Activated CD8-positive, alpha-beta memory T cell treated with anti-CD3 and anti-CD28 coated beads, Interleukin-2, amount 50 U/mL, for 1 hour (primary cell): ENCODE data around the gene LTB.
"Not testable (repeated sequence)": the region's sequence is repeated elsewhere in the genome, so short reads cannot be mapped to it uniquely, and the experiment has no call there.

Experiments
- DNase-seq: peaks from one replicate; pipeline ENCODE4 v3.0.0-alpha.2; 2020; ENCODE audit errors: extremely low read depth

LTB gene

DNA sequence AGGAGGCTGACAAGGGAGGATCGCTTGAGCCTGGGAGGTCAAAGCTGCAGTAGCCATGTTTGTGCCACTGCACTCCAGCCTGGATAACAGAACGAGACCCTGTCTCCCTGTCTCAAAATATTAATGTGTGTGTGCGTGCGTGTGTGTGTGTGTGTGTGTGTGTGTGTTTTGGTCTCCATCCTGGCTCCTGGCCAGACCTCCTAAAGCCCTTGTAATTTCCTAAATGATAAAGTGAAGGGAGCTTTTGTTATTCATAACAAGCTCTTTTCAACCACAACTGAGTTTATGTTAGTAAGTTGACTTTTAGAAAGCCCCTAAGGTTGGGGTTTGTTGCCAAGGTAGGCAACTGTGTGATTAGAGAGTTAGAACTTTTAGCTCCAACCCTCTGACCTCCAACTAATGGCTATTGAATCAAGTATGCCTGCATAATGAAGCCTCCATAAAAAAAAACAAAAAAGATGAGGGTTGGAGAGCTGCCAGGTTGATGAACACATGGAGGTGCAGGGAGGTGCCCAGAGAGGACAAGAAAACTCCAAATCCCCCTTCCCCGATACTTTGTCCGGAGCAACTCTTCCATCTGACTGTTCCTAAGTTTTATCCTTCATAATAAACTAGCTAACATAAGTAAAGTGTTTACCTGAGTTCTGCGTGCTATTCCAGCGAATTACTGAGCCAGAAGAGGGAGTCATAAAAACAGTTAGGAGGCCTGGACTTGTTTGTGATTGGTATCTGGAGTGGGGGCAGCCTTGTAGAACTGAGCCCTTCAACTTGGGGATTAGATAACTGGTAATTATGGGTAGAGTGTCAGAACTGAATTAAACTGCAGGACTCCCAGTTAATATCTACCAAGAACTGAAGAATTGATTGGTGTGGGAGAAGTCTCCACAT, 27.5 kb upstream of the LTB start:
- no peak for DNase-seq

DNA sequence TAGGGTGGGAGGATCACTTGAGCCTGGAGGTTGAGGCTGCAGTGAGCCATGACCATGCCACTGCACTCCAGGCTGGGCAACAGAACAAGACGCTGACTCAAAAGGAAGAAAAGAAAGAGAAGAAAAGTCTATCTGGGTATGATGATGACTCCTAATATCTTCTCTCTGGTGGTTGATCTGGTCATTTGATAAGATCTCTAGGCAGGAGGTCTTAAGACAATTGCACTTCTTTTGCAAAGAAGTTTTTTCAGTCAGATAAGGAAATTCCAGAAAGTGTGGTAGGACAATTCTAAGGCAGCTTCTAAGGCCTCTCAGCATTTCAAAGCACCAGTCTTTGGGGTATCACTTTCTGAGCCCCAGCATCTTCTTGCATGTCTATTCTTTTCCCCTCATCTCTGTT, 25.1 kb upstream of the LTB start:
- no peak for DNase-seq

GRCh38 chr6:31597006-31597405, 14.8 kb upstream of the LTB start:
- DNase-seq = no peak

DNA sequence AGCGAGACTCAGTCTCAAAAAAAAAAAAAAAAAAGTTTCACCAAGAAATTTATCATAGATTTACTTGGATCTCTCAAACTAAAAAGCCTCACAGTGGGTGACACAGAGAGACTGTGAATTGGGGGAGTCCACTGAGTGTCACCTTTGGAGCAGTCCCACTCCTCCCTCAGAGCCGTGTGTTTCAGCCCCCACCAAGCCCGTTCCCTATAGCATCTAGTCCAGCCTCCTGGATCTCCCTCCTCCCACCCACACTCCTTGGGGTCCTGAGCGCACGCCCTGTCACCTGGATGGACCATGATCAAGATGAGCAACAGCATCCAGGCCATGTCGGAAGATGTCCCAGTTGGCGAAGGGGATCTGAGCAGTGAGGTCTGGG, 10.2 kb upstream of the LTB start:
- DNase-seq = no peak

DNA sequence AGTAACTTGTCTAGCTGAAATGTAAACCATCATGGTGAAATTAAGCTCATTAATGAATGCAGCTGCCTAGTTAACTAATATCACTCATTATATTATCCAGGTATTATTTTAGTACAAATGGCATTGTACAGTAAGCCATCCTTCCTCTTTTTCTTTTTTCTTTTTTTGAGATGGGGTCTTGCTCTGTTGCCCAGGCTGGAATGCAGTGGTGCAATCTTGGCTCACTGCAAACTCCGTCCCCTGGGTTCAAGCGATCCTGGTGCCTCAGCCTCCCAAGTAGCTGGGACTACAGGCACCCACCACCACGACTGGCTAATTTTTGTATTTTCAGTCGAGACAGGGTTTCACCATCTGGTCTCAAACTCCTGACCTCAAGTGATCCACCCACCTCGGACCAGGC, 8.5 kb upstream of the LTB start:
- DNase-seq = not testable (repeated sequence)

DNA sequence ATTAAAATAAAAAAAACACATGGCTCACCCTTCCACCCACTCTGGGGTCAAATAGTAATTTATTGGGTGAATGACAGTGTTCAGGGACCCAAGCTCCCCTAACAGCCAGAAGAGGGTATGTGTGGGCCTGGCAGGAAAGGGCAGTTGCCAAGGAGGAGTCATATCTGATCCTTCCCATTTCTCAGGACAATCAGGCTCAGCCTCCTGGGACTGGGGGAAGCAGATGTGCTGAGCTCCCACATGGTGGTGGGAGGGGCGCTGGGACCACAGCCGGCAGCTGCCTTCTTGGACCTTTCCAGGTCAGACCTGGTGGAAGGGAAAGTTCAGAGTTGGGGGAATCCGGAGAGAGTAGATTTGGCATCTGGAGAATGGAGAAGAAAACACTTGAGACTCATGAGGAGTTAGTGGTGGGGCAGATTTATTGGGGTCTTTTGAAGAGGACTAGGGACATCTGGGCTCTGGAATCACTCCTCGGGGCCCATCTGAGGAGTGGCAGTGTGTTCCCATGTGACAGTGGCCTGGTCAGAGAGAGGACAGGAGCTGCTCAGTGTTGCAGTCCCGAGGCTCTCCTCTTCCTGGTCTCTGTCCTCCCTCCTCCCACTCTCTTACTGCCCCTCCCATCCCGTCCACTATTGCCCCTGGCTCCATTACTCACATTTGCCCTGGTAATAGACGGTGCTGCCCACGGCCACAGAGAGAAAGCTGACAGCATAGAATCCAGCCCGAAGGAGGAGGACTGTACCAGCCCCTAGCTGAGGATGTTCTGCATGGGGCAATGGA, 6.8 kb upstream of the LTB start:
- DNase-seq = no peak

DNA sequence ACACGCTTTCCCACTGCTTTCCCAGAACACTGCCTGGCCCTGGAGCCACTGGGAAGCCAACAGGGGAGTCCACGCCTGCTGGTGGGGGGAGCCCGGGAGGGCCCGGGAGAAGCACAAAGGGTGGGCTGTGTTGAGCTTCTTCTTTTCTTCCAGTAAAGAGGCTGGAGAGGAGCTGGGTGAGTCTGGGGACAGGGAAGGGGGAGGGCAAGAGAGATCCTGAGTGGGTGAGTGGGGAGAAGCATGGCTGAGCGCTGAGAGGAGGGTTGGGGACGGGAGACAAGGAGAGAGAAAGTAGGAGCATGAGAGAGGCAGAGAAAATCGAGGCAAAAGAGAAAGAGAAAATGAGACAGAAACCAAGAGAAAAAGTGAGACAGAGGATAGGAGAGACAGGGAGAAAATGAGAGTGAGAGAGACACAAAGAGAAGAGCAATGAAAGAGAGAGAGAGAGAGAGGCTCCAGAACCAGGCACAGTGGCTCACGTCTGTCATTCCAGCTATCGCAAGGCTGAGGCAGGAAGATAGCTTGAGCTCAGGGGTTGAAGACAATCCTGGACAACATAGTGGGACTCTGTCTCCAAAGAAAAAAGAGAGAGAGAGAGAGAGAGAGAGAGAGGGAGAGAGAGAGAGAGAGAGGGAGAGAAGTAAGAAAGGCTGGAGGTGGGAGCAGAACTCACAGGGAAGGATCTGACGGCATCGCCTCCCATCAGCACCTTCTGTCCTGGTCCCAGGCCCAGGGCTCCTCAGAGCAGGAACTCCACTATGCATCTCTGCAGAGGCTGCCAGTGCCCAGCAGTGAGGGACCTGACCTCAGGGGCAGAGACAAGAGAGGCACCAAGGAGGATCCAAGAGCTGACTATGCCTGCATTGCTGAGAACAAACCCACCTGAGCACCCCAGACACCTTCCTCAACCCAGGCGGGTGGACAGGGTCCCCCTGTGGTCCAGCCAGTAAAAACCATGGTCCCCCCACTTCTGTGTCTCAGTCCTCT, 5.9 kb upstream of the LTB start:
- DNase-seq = no peak

DNA sequence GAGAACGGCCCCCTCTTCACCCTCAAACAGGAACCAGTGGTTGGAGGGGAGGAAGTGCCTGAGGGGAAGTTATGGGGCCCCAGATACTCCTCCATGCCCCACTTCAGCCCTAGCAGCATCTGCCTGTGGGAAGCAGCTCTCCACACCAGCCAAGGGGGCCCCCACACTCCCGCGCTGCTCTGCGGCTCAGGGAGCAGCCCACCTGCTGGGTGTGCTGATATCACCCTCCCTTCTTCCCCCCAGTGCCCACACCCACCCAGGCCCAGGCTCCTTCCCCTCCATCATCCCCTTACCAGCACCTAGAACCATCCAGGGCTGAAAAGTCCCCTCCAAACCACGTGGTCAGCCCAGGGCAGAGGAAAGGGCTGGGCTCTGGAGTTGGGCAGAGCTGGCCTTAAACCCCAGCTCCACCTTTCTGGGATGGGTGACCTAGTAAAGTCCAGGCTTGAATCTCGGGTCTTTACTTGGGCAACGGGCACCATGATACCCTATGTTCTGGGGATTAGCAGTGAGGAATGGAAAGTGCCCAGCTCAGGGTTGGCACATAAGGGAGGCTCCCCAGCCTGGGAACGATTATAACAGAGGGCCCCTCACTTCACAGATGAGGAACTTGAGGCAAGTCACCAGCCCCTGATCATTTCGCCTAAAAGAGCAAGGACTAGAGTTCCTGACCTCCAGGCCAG, 4.5 kb upstream of the LTB start:
- no peak for DNase-seq

DNA sequence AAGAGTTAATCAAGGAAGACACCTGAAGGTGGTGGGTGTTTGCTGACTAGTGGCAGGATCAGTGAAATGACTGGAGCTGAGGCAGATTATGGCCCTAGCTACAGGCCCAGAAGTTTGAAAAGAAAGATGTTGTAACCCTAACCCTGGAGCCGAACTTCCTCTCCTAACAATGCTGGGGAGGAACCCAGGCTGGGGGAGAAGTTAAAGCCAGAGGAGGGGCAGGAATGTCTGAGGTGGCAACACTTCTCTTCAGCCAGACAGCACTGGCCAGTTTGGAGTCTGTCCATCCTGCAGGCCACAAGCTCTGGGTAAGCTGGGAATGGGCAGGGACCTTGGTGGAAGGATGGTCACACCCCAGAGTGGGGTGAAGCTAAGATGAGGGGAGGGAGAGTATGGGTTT, 3.8 kb upstream of the LTB start, which contains the start of gene LST1:
Gene LST1 (plus strand): TSS at position 270 of the 400 bp plus-strand sequence. CDS start 1,023 bp downstream, outside the sequence.
- DNase-seq = no peak

DNA sequence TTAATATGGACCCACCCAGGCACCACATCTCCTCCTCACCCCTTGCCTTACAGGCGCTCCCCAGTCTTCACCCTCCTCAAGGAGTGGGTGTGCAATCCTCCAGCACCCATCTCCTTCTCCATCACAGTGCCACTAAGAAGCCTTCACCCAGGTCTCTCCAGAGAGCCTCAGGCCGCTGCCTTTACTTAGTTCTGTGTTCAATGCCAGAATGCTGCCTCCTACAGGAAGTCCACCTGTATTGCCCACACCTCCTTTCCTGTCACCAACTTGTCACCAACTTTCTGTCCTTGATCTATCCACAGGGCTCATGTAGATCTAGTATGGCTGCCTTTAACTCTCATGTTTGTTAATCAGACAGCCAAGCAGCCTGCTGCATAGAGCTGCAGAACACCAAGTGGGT, 3.3 kb upstream of the LTB start:
- DNase-seq = no peak

- DNase-seq = no peak
Measured at GRCh38 chr6:31581434-31582229, 592 bp downstream of the LTB start.

DNA sequence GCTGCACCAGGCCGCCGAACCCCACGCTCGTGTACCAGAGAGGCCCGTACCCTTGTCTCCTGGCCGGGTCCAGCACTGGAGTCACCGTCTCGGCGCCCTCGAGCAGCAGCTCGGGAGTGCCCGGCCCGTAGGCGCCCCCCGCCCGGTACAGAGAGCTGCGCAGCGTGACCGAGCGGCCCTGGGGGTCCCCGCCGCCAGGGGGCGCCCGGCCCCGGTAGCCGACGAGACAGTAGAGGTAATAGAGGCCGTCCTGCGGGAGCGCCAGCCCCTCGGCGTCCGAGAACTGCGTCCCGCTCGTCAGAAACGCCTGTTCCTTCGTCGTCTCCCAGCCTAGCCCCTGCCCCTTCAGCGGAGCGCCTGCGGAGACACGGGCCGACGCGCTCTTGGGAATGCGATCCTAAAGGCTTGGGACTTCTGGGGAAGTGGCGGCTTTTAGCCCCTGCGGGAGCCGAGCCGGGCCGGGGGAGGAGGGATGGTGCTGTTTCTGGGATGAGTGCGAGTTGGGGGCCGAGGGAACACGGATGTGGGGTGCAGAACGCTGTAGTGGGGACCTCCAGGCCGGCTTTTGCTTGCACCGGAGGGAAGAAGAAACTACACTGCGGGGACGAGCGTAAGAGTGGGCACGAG, 1.3 kb downstream of the LTB start:
- no peak for DNase-seq

DNA sequence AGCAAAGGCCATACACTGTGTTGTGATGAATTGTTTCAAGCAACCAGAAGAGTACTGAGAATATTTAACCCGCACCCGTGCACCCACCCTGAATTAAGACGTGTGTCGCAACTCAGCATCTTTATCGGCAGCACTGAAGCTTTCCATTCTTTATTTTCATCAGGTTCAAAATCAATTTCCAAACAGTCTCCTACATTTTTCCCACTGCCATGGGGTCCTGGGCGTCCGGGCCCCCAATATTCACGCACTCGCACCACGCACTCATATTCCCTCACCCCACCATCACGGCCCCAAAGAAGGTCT, 1.8 kb downstream of the LTB start:
- DNase-seq = no peak

- no peak for DNase-seq
Measured at GRCh38 chr6:31579546-31580437, 2.4 kb downstream of the LTB start.

- no peak for DNase-seq
Measured at GRCh38 chr6:31579119-31579505, 3.1 kb downstream of the LTB start.

GRCh38 chr6:31578184-31579118, 3.8 kb downstream of the LTB start:
- DNase-seq = no peak

GRCh38 chr6:31577579-31577966, 4.7 kb downstream of the LTB start:
- no peak for DNase-seq
